ENCODE measurements around the gene ZNF98.

The ZNF98 gene

GRCh38 chr19:22422211-22422610 is at the start of gene ZNF98:
Gene ZNF98 (minus strand): TSS chr19:22422346. CDS start chr19:22422224, 122 bp downstream.
- peak; percentile 95 for DNase-seq

GRCh38 chr19:22446605-22447004 is 24.5 kb upstream of the ZNF98 start:
- DNase-seq: no peak

- no peak for DNase-seq
Measured at GRCh38 chr19:22438011-22438410, 15.9 kb upstream of the ZNF98 start.

- DNase-seq: no peak
Measured at GRCh38 chr19:22427960-22428913, 6.1 kb upstream of the ZNF98 start.

GRCh38 chr19:22427547-22427946 is 5.4 kb upstream of the ZNF98 start:
- DNase-seq: no peak

GRCh38 chr19:22426901-22427300 is 4.8 kb upstream of the ZNF98 start:
- no peak for DNase-seq

GRCh38 chr19:22421797-22422196 is 349 bp downstream of the ZNF98 start:
- no peak for DNase-seq

GRCh38 chr19:22354665-22355064 is 67.5 kb downstream of the ZNF98 start:
- DNase-seq: no peak
